K562 (cell line): ENCODE results near the gene PHKG2. TPM values are rescaled to one million over a fixed set of nuclear protein-coding genes. Genes with fewer than 3 reads are reported as not detected.

Experiments
- ARHGAP35 ChIP-seq: fragments of 450-650 bp; IDR thresholded peaks from 2 replicates; pipeline ENCODE4 v1.6.1; 2018; ENCODE audit not compliant: partially characterized antibody
- CAMTA2 ChIP-seq: fragments of 250-450 bp; sonication (Bioruptor Pico); conservative IDR thresholded peaks from 2 replicates; pipeline ENCODE4 v1.5.1; 2022
- HMGXB4 ChIP-seq: sonication (generic); formaldehyde crosslinking; IDR thresholded peaks from 2 replicates; pipeline ENCODE4 v1.8.1; 2023; ENCODE audit warnings: mild to moderate bottlenecking, missing genetic modification reagents
- ILF3 ChIP-seq: fragments of 450-650 bp; IDR thresholded peaks from 2 replicates; pipeline ENCODE4 v1.6.1; 2018; ENCODE audit warnings: antibody characterized with exemption, mild to moderate bottlenecking, moderate library complexity, borderline replicate concordance
- MNT ChIP-seq, 2 experiments: fragments of 450-650 bp; conservative IDR thresholded peaks; 2 replicates each; pipeline ENCODE4 v1.6.1; 2017; ENCODE audit warnings: mild to moderate bottlenecking in 2 of 2, moderate library complexity in 2 of 2
- NCOA6 ChIP-seq: fragments of 450-650 bp; IDR thresholded peaks from 2 replicates; pipeline ENCODE4 v1.6.1; 2017; ENCODE audit warnings: mild to moderate bottlenecking
- NR0B1 ChIP-seq: fragments of 450-650 bp; IDR thresholded peaks from one replicate; pipeline ENCODE4 v1.6.1; 2018; ENCODE audit warnings: mild to moderate bottlenecking, moderate library complexity; ENCODE audit not compliant: partially characterized antibody
- SIRT6 ChIP-seq: IDR thresholded peaks from one replicate; pipeline ENCODE4 v1.6.1; 2012; ENCODE audit warnings: low read depth, mild to moderate bottlenecking, control low read depth, inconsistent platforms, low read length, moderate library complexity
- SMARCA5 ChIP-seq: fragments of 450-650 bp; IDR thresholded peaks from 2 replicates; pipeline ENCODE4 v1.6.1; 2016
- SPI1 ChIP-seq: IDR thresholded peaks from 2 replicates; pipeline ENCODE4 v1.6.1; 2011; ENCODE audit warnings: low read depth, low read length, control low read depth, borderline replicate concordance
- YBX1 ChIP-seq: fragments of 450-650 bp; IDR thresholded peaks from 2 replicates; pipeline ENCODE4 v1.7.1; 2016; ENCODE audit warnings: mild to moderate bottlenecking
- ZBTB34 ChIP-seq: fragments of 250-450 bp; sonication (Bioruptor Pico); IDR thresholded peaks from 2 replicates; pipeline ENCODE4 v1.8.0; 2021; ENCODE audit warnings: mild to moderate bottlenecking, moderate library complexity
- ZC3H8 ChIP-seq: fragments of 450-650 bp; IDR thresholded peaks from 2 replicates; pipeline ENCODE4 v1.6.1; 2017
- ZNF347 ChIP-seq: fragments of 450-650 bp; formaldehyde crosslinking; IDR thresholded peaks from 2 replicates; pipeline ENCODE4 v1.4.0; 2020; ENCODE audit warnings: low read depth, mild to moderate bottlenecking, moderate library complexity
- ZNF354B ChIP-seq: fragments of 250-450 bp; sonication (Bioruptor Pico); IDR thresholded peaks from 2 replicates; pipeline ENCODE4 v1.4.0; 2020
- ZNF668 ChIP-seq: fragments of 250-450 bp; sonication (Bioruptor Pico); IDR thresholded peaks from 2 replicates; pipeline ENCODE4 v1.8.0; 2022; ENCODE audit warnings: mild to moderate bottlenecking, inconsistent platforms
- ZNF707 ChIP-seq: fragments of 250-450 bp; sonication (Bioruptor Pico); conservative IDR thresholded peaks from 2 replicates; pipeline ENCODE4 v1.8.0; 2022; ENCODE audit warnings: inconsistent platforms, mild to moderate bottlenecking, moderate library complexity
- polyA plus RNA-seq, 8 experiments: library from polyadenylated mRNA; depleted of rRNA in 4 of 8; stranded (reverse) in 5 of 8; unstranded in 3 of 8; fragments of >200 nt; fragmentation: Nextera tagmentation in 2 of 8; fragmentation: Illumina TruSeq in 1 of 8; extraction: Ambion mirVana in 2 of 8; extraction: Trizol in 1 of 8; gene quantifications; 2 replicates each; pipeline versions ENCODE4 v1.2.1 to v1.2.3, GENCODE V29; 2011 to 2014; ENCODE audit warnings: inconsistent platforms in 1 of 8, missing spikeins in 1 of 8
- total RNA-seq, 7 experiments: library from RNA; depleted of rRNA in 6 of 7; stranded (reverse); fragments of >200 nt in 6 of 7; fragmentation: Illumina TruSeq in 2 of 7; extraction: Trizol in 2 of 7; gene quantifications; 2 replicates each; pipeline versions ENCODE4 v1.2.1 to v1.2.3, GENCODE V29; 2011 to 2021; ENCODE audit warnings: low replicate concordance in 1 of 7

The PHKG2 gene
- total and polyA plus RNA-seq, 9 of the 15 experiments (the other 6 are each of a cell fraction or from before 2014, with no cell fraction given) = 5.8 to 54.2 (median 30.7) TPM

GRCh38 chr16:30775392-30776188 lies 27.4 kb downstream of the PHKG2 start (continued):
- TF ChIP-seq SPI1 (no peak), SIRT6 (no peak), ZBTB34 (CRISPR knock-in tag) (no peak), ARHGAP35 (peak; percentile 35), NCOA6 (no peak), HMGXB4 (peak; percentile 80), ZNF668 (CRISPR knock-in tag) (no peak), ZC3H8 (no peak), ZNF347 (0 out of 2 replicates have a peak, but pooled peaks have one; percentile 12), YBX1 (no peak), ZNF354B (CRISPR knock-in tag) (no peak), MNT (conservative IDR thresholded peaks at IDR 0.05) (peak; percentile 89 to 91), NR0B1 (no peak), ZNF707 (CRISPR knock-in tag) (peak; percentile 55; the same call in 1 of the 2 replicates), CAMTA2 (CRISPR knock-in tag) (no peak), SMARCA5 (0 out of 2 replicates have a peak, but pooled peaks have one; percentile 16), ILF3 (no peak)
